Neural progenitor cell (in vitro differentiated cells): ENCODE measurements around the gene SLC5A6. TPM values are rescaled to one million over a fixed set of nuclear protein-coding genes. Genes with fewer than 3 reads are reported as not detected.

Experiments
- DNase-seq: peaks from one replicate; pipeline ENCODE4 v3.0.0-alpha.2; 2016; ENCODE audit warnings: low spot score
- H2AFZ ChIP-seq: fragments of 200-600 bp; sonication (generic); replicated peaks from 2 replicates; pipeline ENCODE4 v1.6.1; 2016; ENCODE audit warnings: antibody characterized with exemption
- H3F3A ChIP-seq: fragments of 200-600 bp; sonication (generic); 2 replicates; pipeline ENCODE4 v1.6.1; 2016; ENCODE audit warnings: antibody characterized with exemption, low read depth
- H3K27ac ChIP-seq: fragments of 200-600 bp; sonication (generic); 2 replicates; pipeline ENCODE4 v1.5.1; 2016; ENCODE audit warnings: mild to moderate bottlenecking
- H3K27me3 ChIP-seq: fragments of 200-600 bp; sonication (generic); 2 replicates; pipeline ENCODE4 v1.6.1; 2016; ENCODE audit warnings: mild to moderate bottlenecking, moderate library complexity
- H3K36me3 ChIP-seq: fragments of 200-600 bp; sonication (generic); 2 replicates; pipeline ENCODE4 v1.5.1; 2016
- H3K4me1 ChIP-seq: fragments of 200-600 bp; sonication (generic); 2 replicates; pipeline ENCODE4 v1.6.1; 2016; ENCODE audit warnings: mixed run types
- H3K4me2 ChIP-seq: fragments of 200-600 bp; sonication (generic); 2 replicates; pipeline ENCODE4 v1.6.1; 2016
- H3K4me3 ChIP-seq: fragments of 200-600 bp; sonication (generic); 2 replicates; pipeline ENCODE4 v1.5.1; 2016
- H3K79me2 ChIP-seq: fragments of 200-600 bp; sonication (generic); 2 replicates; pipeline ENCODE4 v1.6.1; 2016; ENCODE audit warnings: low read depth
- H3K9ac ChIP-seq: fragments of 200-600 bp; sonication (generic); 2 replicates; pipeline ENCODE4 v1.6.1; 2016
- H3K9me3 ChIP-seq: fragments of 200-600 bp; sonication (generic); 2 replicates; pipeline ENCODE4 v1.5.1; 2016; ENCODE audit warnings: low read depth
- H4K20me1 ChIP-seq: fragments of 200-600 bp; sonication (generic); 2 replicates; pipeline ENCODE4 v1.6.1; 2016; ENCODE audit warnings: low read depth
- H3K27ac Mint-ChIP-seq: 3 replicates; pipeline ENCODE4 v1.8.0; 2021; ENCODE audit warnings: mixed read lengths
- H3K27me3 Mint-ChIP-seq: 2 replicates; pipeline ENCODE4 v1.8.0; 2022; ENCODE audit warnings: low read depth, mild to moderate bottlenecking, inconsistent platforms, moderate library complexity, mixed read lengths; ENCODE audit not compliant: insufficient read depth
- H3K36me3 Mint-ChIP-seq: 3 replicates; pipeline ENCODE4 v1.8.0; 2021; ENCODE audit warnings: mixed read lengths
- H3K4me1 Mint-ChIP-seq: 3 replicates; pipeline ENCODE4 v1.8.0; 2021; ENCODE audit warnings: mixed read lengths
- H3K4me3 Mint-ChIP-seq: 3 replicates; pipeline ENCODE4 v1.8.0; 2021; ENCODE audit warnings: mild to moderate bottlenecking, moderate library complexity, mixed read lengths
- H3K9me3 Mint-ChIP-seq: 3 replicates; pipeline ENCODE4 v1.8.0; 2020; ENCODE audit warnings: mixed read lengths
- CTCF ChIP-seq: fragments of 200-600 bp; sonication (generic); IDR thresholded peaks from 2 replicates; pipeline ENCODE4 v1.5.1; 2017; ENCODE audit warnings: antibody characterized with exemption, mild to moderate bottlenecking
- EZH2 ChIP-seq: fragments of 200-600 bp; sonication (generic); IDR thresholded peaks from 2 replicates; pipeline ENCODE4 v1.6.1; 2017; ENCODE audit warnings: antibody characterized with exemption, mild to moderate bottlenecking, moderate library complexity
- EZH2phosphoT487 ChIP-seq: fragments of 200-600 bp; sonication (generic); IDR thresholded peaks from 2 replicates; pipeline ENCODE4 v1.6.1; 2017; ENCODE audit warnings: antibody characterized with exemption
- total RNA-seq: library from RNA; depleted of rRNA; stranded (reverse); fragments of >200 nt; gene quantifications from 2 replicates; pipeline ENCODE4 v1.2.3, GENCODE V29; 2015; ENCODE audit warnings: low replicate concordance

SLC5A6 gene
- total RNA-seq, 1 donor from 2014 or later = 42.8 TPM

- H3K36me3 ChIP-seq = no peaks in the 10 kb centered on the region
- H3K4me3 ChIP-seq = no peak overlapping the region
- no peak for DNase-seq
- no peaks in the 10 kb centered on the region for H3F3A ChIP-seq
- H3K27me3 Mint-ChIP-seq = peaks cover 3% of the 10 kb centered on the region
- H3K9me3 ChIP-seq = no peaks in the 10 kb centered on the region
- H3K27me3 ChIP-seq = no peaks in the 10 kb centered on the region
- no peak overlapping the region for H3K4me3 Mint-ChIP-seq
- TF ChIP-seq EZH2 = no peak
- TF ChIP-seq CTCF = no peak
- TF ChIP-seq EZH2phosphoT487 = no peak
- peaks cover under 1% of the 10 kb centered on the region for H3K9me3 Mint-ChIP-seq
- no peak overlapping the region for H3K27ac ChIP-seq
- H2AFZ ChIP-seq = no peak overlapping the region
- H4K20me1 ChIP-seq = no peaks in the 10 kb centered on the region
- no peak overlapping the region for H3K4me2 ChIP-seq
- no peaks in the 10 kb centered on the region for H3K4me1 ChIP-seq
- H3K9ac ChIP-seq = no peak overlapping the region
- H3K4me1 Mint-ChIP-seq = no peaks in the 10 kb centered on the region
- H3K79me2 ChIP-seq = no peaks in the 10 kb centered on the region
- no peaks in the 10 kb centered on the region for H3K36me3 Mint-ChIP-seq
- no peak overlapping the region for H3K27ac Mint-ChIP-seq
These were observed 53.6 kb downstream of the SLC5A6 start for GRCh38 chr2:27158468-27158867.

- no peak for DNase-seq
- Mint-ChIP-seq H3K36me3 (no peaks in the 10 kb centered on the region), H3K27ac (no peak overlapping the region), H3K4me3 (no peak overlapping the region), H3K9me3 (peaks cover 2% of the 10 kb centered on the region), H3K27me3 (peaks cover 5% of the 10 kb centered on the region), H3K4me1 (no peaks in the 10 kb centered on the region)
- H3K9me3 ChIP-seq = no peaks in the 10 kb centered on the region
- H3K4me3 ChIP-seq = no peak overlapping the region
- H3K36me3 ChIP-seq = no peaks in the 10 kb centered on the region
- no peak overlapping the region for H3K4me2 ChIP-seq
- H3K79me2 ChIP-seq = no peaks in the 10 kb centered on the region
- H3K27me3 ChIP-seq = no peaks in the 10 kb centered on the region
- no peaks in the 10 kb centered on the region for H3F3A ChIP-seq
- no peak overlapping the region for H3K27ac ChIP-seq
- no peaks in the 10 kb centered on the region for H4K20me1 ChIP-seq
- H2AFZ ChIP-seq = no peak overlapping the region
- TF ChIP-seq EZH2phosphoT487 (no peak), EZH2 (no peak), CTCF (no peak)
- no peaks in the 10 kb centered on the region for H3K4me1 ChIP-seq
- H3K9ac ChIP-seq = no peak overlapping the region
These were observed 57.0 kb downstream of the SLC5A6 start for GRCh38 chr2:27155069-27155520.

- Histone ChIP-seq H3K9me3 (no peaks in the 10 kb centered on the region), H3K4me3 (no peak overlapping the region), H3K9ac (no peak overlapping the region), H3K4me1 (no peaks in the 10 kb centered on the region), H4K20me1 (no peaks in the 10 kb centered on the region), H3K27ac (no peak overlapping the region), H3K79me2 (no peaks in the 10 kb centered on the region), H2AFZ (no peak overlapping the region), H3K27me3 (no peaks in the 10 kb centered on the region), H3F3A (no peaks in the 10 kb centered on the region), H3K36me3 (no peaks in the 10 kb centered on the region), H3K4me2 (no peak overlapping the region)
- TF ChIP-seq EZH2phosphoT487 = no peak
- H3K27ac Mint-ChIP-seq = no peak overlapping the region
- H3K36me3 Mint-ChIP-seq = no peaks in the 10 kb centered on the region
- H3K4me1 Mint-ChIP-seq = no peaks in the 10 kb centered on the region
- H3K27me3 Mint-ChIP-seq = peaks cover 5% of the 10 kb centered on the region
- DNase-seq = no peak
- no peak overlapping the region for H3K4me3 Mint-ChIP-seq
- peaks cover 2% of the 10 kb centered on the region for H3K9me3 Mint-ChIP-seq
These were observed 57.6 kb downstream of the SLC5A6 start for GRCh38 chr2:27154488-27154887.

- Mint-ChIP-seq H3K36me3 (no peaks in the 10 kb centered on the region), H3K4me3 (no peak overlapping the region), H3K27me3 (peaks cover 5% of the 10 kb centered on the region)
These were observed 59.1 kb downstream of the SLC5A6 start for GRCh38 chr2:27152796-27153464.

More at GRCh38 chr2:27152796-27153464, 59.1 kb downstream of the SLC5A6 start:
- TF ChIP-seq EZH2 = no peak
- no peak for TF ChIP-seq CTCF
- TF ChIP-seq EZH2phosphoT487 = no peak
- no peak overlapping the region for H2AFZ ChIP-seq
- Mint-ChIP-seq H3K27ac (peak overlapping the region; percentile 53), H3K9me3 (peaks cover 2% of the 10 kb centered on the region), H3K4me1 (no peaks in the 10 kb centered on the region)
- DNase-seq = no peak
- no peaks in the 10 kb centered on the region for H3K9me3 ChIP-seq
- H3K36me3 ChIP-seq = no peaks in the 10 kb centered on the region
- H3K27me3 ChIP-seq = no peaks in the 10 kb centered on the region
- no peak overlapping the region for H3K9ac ChIP-seq
- no peak overlapping the region for H3K27ac ChIP-seq
- no peaks in the 10 kb centered on the region for H3F3A ChIP-seq
- no peaks in the 10 kb centered on the region for H3K79me2 ChIP-seq
- H3K4me3 ChIP-seq = no peak overlapping the region
- no peaks in the 10 kb centered on the region for H3K4me1 ChIP-seq
- no peaks in the 10 kb centered on the region for H4K20me1 ChIP-seq
- H3K4me2 ChIP-seq = no peak overlapping the region
